CD8-positive, alpha-beta memory T cell (primary cell): Measurements from ENCODE around the gene ACTA2. TPM values are rescaled to one million over a fixed set of nuclear protein-coding genes. Genes with fewer than 3 reads are reported as not detected.

Source experiments
- CTCF ChIA-PET: fragments of 350-600 bp; sonication (Branson Sonifier 250); formaldehyde crosslinking; loops from one replicate; lab custom pipeline; 2021; ENCODE audit warnings: antibody characterized with exemption; lab: Charles Lee
- POLR2A ChIA-PET: fragments of 350-600 bp; sonication (Branson Sonifier 250); formaldehyde crosslinking; loops from one replicate; lab custom pipeline; 2021; ENCODE audit warnings: antibody characterized with exemption; lab: Charles Lee
- DNase-seq, 5 donors: peaks; one replicate each; pipeline versions ENCODE4 v3.0.0 to v3.0.0-alpha.2; 2020 to 2022; ENCODE audit warnings: mixed read lengths in 1 of 5
- H3K27ac ChIP-seq: one replicate; pipeline ENCODE4 v1.7.0; 2013; ENCODE audit warnings: low read depth, mild to moderate bottlenecking, low read length, moderate library complexity
- H3K27me3 ChIP-seq: 2 replicates; pipeline ENCODE4 v1.7.0; 2013; ENCODE audit warnings: low read length, mild to moderate bottlenecking; ENCODE audit not compliant: insufficient read depth, poor library complexity, severe bottlenecking
- H3K36me3 ChIP-seq: 2 replicates; pipeline ENCODE4 v1.7.0; 2013; ENCODE audit warnings: mild to moderate bottlenecking, low read length, moderate library complexity; ENCODE audit not compliant: insufficient read depth
- H3K4me1 ChIP-seq: 2 replicates; pipeline ENCODE4 v1.7.0; 2013; ENCODE audit warnings: mild to moderate bottlenecking, low read length, moderate library complexity; ENCODE audit not compliant: insufficient read depth
- H3K4me3 ChIP-seq: 2 replicates; pipeline ENCODE4 v1.7.0; 2013; ENCODE audit warnings: mild to moderate bottlenecking, low read length
- H3K9me3 ChIP-seq: 2 replicates; pipeline ENCODE4 v1.7.0; 2013; ENCODE audit warnings: mild to moderate bottlenecking, low read length
- H3K27ac Mint-ChIP-seq, 8 donors: one replicate each; pipeline ENCODE4 v1.8.0; 2020 to 2021; ENCODE audit warnings: mixed read lengths in 8 of 8, mild to moderate bottlenecking in 6 of 8, inconsistent platforms in 3 of 8, moderate library complexity in 3 of 8
- H3K27me3 Mint-ChIP-seq, 2 donors: one replicate each; pipeline ENCODE4 v1.8.0; 2020 to 2021; ENCODE audit warnings: mixed read lengths in 2 of 2, mild to moderate bottlenecking in 1 of 2, moderate library complexity in 1 of 2
- H3K36me3 Mint-ChIP-seq, 3 donors: one replicate each; pipeline ENCODE4 v1.8.0; 2020 to 2021; ENCODE audit warnings: mixed read lengths in 3 of 3, inconsistent platforms in 1 of 3, mild to moderate bottlenecking in 1 of 3
- H3K4me1 Mint-ChIP-seq, 3 donors: one replicate each; pipeline ENCODE4 v1.8.0; 2020 to 2021; ENCODE audit warnings: mixed read lengths in 3 of 3, inconsistent platforms in 1 of 3, mild to moderate bottlenecking in 1 of 3
- H3K4me3 Mint-ChIP-seq, 7 donors: one replicate each; pipeline ENCODE4 v1.8.0; 2020 to 2021; ENCODE audit warnings: mixed read lengths in 7 of 7, mild to moderate bottlenecking in 6 of 7, moderate library complexity in 4 of 7, inconsistent platforms in 2 of 7
- H3K9me3 Mint-ChIP-seq, 5 donors: one replicate each; pipeline ENCODE4 v1.8.0; 2020 to 2022; ENCODE audit warnings: mixed read lengths in 5 of 5, mild to moderate bottlenecking in 3 of 5, moderate library complexity in 2 of 5, inconsistent platforms in 1 of 5
- polyA plus RNA-seq: library from polyadenylated mRNA; unstranded; fragments of 300-500 nt; fragmentation: Illumina TruSeq; gene quantifications from one replicate; pipeline ENCODE4 v1.2.3, GENCODE V29; 2021
- total RNA-seq, 2 experiments: library from RNA; stranded (reverse); gene quantifications; one replicate each; pipeline ENCODE4 v1.2.3, GENCODE V29; 2021

The ACTA2 gene
- total and polyA plus RNA-seq, 3 experiments from 2014 or later: 24.4 to 37.1 (median 35.0) TPM

DNA sequence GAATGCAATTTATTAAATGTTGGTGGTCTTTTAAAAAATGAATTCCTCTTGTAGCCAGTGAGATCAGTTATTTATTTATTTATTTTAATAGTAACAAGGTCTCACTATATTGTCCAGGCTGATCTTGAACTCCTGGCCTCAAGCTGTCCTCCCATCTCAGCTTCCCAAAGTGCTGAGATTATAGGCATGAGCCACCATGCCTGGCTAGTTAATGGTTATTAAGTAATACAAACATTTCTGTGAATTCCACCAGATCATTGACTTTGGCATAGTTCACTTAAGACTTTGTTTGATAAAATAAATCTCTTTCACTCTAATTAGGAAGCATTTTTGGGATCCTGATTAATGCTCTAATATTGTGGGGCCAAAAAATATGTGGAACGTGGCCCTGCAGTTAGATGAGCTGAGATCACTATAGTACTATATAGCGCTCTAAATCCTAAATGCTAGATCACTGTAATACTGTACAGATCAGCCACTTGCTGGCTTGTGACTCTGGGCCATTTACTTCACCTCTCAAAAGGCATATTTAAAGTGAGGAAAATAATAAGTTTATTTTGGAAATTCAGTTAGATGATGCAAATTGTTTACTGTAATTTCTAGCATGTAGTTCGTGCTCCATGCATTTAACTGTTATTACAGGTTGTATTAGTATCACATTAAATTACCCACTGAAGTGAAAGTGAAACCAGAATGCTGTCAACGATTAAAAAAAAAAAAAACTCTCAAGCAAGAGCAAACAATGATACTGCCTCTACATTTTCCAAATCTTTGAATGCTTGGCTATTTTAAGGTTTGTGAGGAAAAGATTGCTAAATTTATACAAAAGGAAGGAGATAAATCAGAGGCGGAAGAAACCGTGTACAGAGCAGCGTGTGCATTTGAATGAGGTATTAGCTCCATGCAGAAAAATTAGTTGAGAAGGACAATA is 22.1 kb upstream of the ACTA2 start:
- no peaks in the 10 kb centered on the region for H3K9me3 ChIP-seq
- peak in 2 of 5 donors; percentile 23 to 27 for DNase-seq
- no peaks in the 10 kb centered on the region for H3K27me3 ChIP-seq
- Mint-ChIP-seq H3K4me3 (peak overlapping the region; percentile 87 to 99 (median 94)), H3K27ac (peak overlapping the region; percentile 87 to 99 (median 98)), H3K36me3 (peaks cover 0 to 2% (median 0%) of the 10 kb centered on the region in 3 donors), H3K27me3 (peaks cover 0 to 2% of the 10 kb centered on the region in 2 donors), H3K4me1 (peaks cover 21 to 29% (median 23%) of the 10 kb centered on the region in 3 donors), H3K9me3 (no peaks in the 10 kb centered on the region)
- H3K4me3 ChIP-seq: peak overlapping the region; percentile 51
- H3K27ac ChIP-seq: peak overlapping the region; percentile 12
- ChIA-PET POLR2A (interaction anchor here (0.6 to 1.0 kb wide), 4 partner anchors 13 to 42 kb away, joined by 3 to 4 read pairs (median 4); partner anchors contain the start of gene FAS), CTCF (interaction anchor here (1.3 to 2.8 kb wide), 2 partner anchors 16 to 26 kb away, joined by 3 to 14 read pairs; partner anchors contain the start of gene FAS)
- H3K4me1 ChIP-seq: peaks cover 17% of the 10 kb centered on the region
- no peaks in the 10 kb centered on the region for H3K36me3 ChIP-seq

DNA sequence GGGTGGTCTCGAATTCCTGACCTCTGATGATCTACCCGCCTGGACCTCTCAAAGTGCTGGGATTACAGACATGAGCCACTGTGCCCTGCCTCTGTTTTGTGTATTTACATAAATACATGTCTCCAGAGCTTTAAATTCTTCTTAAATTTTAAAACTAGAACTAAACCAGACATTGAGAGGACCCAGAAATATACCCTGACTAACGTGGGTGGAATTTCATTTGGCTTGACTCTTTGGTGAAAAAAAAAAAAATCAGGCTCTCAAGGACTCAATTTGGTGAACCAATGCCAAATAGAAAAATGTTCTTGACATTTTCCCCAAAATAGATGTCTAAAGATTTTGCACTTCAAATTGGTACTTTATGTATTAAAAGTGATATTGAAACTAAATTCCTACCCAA is 21.4 kb upstream of the ACTA2 start:
- no peak overlapping the region for H3K27ac Mint-ChIP-seq
- H3K36me3 Mint-ChIP-seq: peaks cover 0 to 2% (median 0%) of the 10 kb centered on the region in 3 donors
- Histone ChIP-seq H3K27me3 (no peaks in the 10 kb centered on the region), H3K36me3 (no peaks in the 10 kb centered on the region), H3K4me3 (no peak overlapping the region), H3K4me1 (peaks cover 17% of the 10 kb centered on the region), H3K9me3 (no peaks in the 10 kb centered on the region), H3K27ac (no peak overlapping the region)
- no peaks in the 10 kb centered on the region for H3K9me3 Mint-ChIP-seq
- H3K27me3 Mint-ChIP-seq: peaks cover 0 to 2% of the 10 kb centered on the region in 2 donors
- H3K4me1 Mint-ChIP-seq: peaks cover 19 to 26% (median 23%) of the 10 kb centered on the region in 3 donors
- ChIA-PET CTCF (interaction anchor here (1.3 kb wide), 2 partner anchors 27 to 39 kb away, joined by 3 read pairs; no protein-coding TSS in a partner anchor), POLR2A (interaction anchor here (0.8 kb wide), 1 partner anchor 16 kb away, joined by 4 read pairs; the partner anchor contains the start of gene FAS)
- peak overlapping the region in 2 of 7 donors; percentile 93 to 99 for H3K4me3 Mint-ChIP-seq
- DNase-seq: no peak

DNA sequence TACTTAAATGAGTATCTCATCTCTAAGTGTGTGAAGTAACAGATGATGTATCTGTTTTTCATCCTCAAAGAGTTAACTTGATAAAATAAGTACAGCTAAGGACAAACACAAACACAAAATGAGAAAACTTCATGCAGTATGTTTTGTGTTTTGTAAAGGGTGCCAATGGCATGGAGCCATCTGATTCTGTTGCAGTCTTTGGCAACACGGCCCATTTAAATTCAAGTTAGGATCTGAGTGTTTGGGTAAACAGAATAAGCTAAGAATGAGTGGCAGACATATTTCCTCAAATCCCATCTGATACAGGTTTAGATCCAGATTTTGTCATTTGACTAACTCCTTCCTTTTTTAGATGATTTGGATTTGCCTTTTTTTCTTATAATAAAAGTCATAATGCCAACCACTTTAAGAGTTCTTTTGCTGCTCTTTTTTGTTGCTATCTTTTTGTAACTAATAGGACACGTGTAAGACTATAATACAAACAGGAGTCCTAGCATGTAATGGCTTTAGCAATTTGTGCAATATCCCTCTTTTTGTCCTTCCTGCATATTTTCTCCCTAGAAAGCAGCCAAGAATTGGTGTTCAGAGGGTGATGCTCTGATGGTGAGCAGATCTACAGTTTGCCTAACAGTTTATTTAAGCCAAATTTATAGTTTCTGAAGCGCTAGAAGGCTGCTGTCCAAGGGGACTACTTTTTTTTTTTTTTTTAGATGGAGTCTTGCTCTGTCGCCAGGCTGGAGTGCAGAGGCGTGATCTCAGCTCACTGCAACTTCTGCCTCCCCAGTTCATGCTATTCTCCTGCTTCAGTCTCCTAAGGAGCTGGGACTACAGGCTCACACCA is 18.9 kb upstream of the ACTA2 start:
- Mint-ChIP-seq H3K4me1 (peaks cover 18 to 22% (median 22%) of the 10 kb centered on the region in 3 donors), H3K9me3 (no peaks in the 10 kb centered on the region), H3K4me3 (no peak overlapping the region), H3K27ac (no peak overlapping the region), H3K27me3 (peaks cover 0 to 2% of the 10 kb centered on the region in 2 donors), H3K36me3 (peaks cover 0 to 2% (median 0%) of the 10 kb centered on the region in 3 donors)
- Histone ChIP-seq H3K27me3 (no peaks in the 10 kb centered on the region), H3K4me3 (no peak overlapping the region), H3K27ac (no peak overlapping the region), H3K4me1 (peaks cover 17% of the 10 kb centered on the region), H3K36me3 (no peaks in the 10 kb centered on the region), H3K9me3 (no peaks in the 10 kb centered on the region)
- no peak for DNase-seq
- ChIA-PET POLR2A (no interaction called here), CTCF (interaction anchor here (0.8 kb wide), 1 partner anchor 16 kb away, joined by 3 read pairs; no protein-coding TSS in a partner anchor)

DNA sequence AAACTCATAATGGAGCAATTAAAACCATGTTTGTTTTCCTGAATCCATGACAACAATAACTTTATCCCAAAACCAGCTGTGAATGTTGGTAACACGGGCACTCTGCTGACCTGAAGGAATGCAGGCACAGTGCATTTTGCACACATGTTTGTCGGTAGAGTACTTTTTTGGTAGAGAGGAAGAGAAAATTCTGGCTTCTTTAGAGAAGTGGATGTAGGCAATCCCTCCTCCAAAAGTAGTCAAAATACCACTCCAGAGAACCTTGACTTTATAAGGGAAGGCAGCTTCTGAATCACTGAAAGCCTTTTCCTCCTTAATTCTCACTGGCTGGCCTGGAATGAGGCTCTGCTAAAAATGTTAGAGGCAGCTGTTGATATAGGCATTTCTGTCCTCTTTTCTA is 15.8 kb upstream of the ACTA2 start:
- CTCF ChIA-PET: no interaction called here
- Histone ChIP-seq H3K27ac (no peak overlapping the region), H3K36me3 (no peaks in the 10 kb centered on the region), H3K4me3 (no peak overlapping the region), H3K27me3 (no peaks in the 10 kb centered on the region), H3K4me1 (no peaks in the 10 kb centered on the region), H3K9me3 (no peaks in the 10 kb centered on the region)
- POLR2A ChIA-PET: no interaction called here
- DNase-seq: no peak
- Mint-ChIP-seq H3K4me3 (no peak overlapping the region), H3K4me1 (peaks cover 0 to 3% (median 0%) of the 10 kb centered on the region in 3 donors), H3K27ac (no peak overlapping the region), H3K36me3 (no peaks in the 10 kb centered on the region), H3K27me3 (peaks cover 0 to 2% of the 10 kb centered on the region in 2 donors), H3K9me3 (no peaks in the 10 kb centered on the region)

DNA sequence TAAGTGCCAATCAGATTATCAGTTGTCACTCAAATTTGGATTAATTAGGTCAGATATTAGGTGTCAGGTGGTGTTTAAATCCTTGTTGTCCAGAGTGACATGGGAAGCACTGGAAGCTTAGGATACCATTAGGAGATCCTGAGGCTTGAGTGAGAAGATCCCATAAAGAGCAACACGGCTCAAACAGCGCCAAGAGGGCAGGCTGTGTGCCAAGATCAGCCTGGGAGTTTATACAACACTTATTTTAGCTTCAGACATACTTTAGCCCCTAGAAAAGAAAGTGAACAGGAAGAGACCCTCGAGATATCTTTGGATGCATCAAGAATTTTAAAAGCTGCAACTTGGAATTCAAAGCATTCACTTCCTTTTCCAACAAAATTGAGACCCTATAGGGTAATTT is 14.2 kb upstream of the ACTA2 start:
- Mint-ChIP-seq H3K4me3 (no peak overlapping the region), H3K27ac (peak overlapping the region in 1 of 8 donors; percentile 18), H3K27me3 (no peaks in the 10 kb centered on the region), H3K36me3 (no peaks in the 10 kb centered on the region), H3K4me1 (peaks cover 11 to 13% (median 12%) of the 10 kb centered on the region in 3 donors), H3K9me3 (no peaks in the 10 kb centered on the region)
- H3K27me3 ChIP-seq: no peaks in the 10 kb centered on the region
- no peak for DNase-seq
- no peak overlapping the region for H3K4me3 ChIP-seq
- no peak overlapping the region for H3K27ac ChIP-seq
- H3K4me1 ChIP-seq: peaks cover 12% of the 10 kb centered on the region
- no peaks in the 10 kb centered on the region for H3K9me3 ChIP-seq
- no peaks in the 10 kb centered on the region for H3K36me3 ChIP-seq
- ChIA-PET POLR2A (no interaction called here), CTCF (no interaction called here)

DNA sequence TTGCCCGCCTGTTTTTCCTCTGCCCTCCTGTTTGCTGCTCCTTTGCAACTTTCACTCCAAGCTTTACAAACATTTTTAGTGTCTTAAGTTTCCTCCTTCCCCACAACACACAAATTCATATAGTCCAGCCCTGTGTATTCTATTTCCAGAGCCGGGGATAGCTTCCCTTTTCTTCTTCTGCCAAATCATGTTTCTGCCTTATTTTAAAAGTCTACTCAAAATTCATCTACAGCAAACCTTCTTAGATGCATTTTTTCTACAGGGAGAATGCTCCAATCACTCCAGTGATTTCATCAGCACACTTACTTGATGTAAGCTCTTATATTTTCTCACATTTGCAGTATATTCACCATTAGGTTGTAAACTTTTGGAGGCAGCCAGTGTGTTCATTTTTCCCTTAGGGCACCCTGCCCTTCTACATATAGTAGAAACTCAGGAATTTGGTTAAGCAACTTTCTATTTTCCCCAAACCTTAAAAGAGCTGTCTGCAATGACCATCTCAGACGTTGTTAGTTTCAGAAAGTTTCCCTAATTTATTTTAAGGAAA is 12.4 kb upstream of the ACTA2 start:
- Histone ChIP-seq H3K4me1 (peaks cover 17% of the 10 kb centered on the region), H3K36me3 (no peaks in the 10 kb centered on the region), H3K27me3 (no peaks in the 10 kb centered on the region), H3K27ac (no peak overlapping the region), H3K4me3 (no peak overlapping the region), H3K9me3 (no peaks in the 10 kb centered on the region)
- DNase-seq: no peak
- H3K27ac Mint-ChIP-seq: no peak overlapping the region
- H3K27me3 Mint-ChIP-seq: no peaks in the 10 kb centered on the region
- H3K4me3 Mint-ChIP-seq: no peak overlapping the region
- no peaks in the 10 kb centered on the region for H3K36me3 Mint-ChIP-seq
- ChIA-PET CTCF (interaction anchor here (1.2 kb wide), 1 partner anchor 18 kb away, joined by 4 read pairs; no protein-coding TSS in a partner anchor), POLR2A (no interaction called here)
- H3K9me3 Mint-ChIP-seq: no peaks in the 10 kb centered on the region
- H3K4me1 Mint-ChIP-seq: peaks cover 21 to 27% (median 27%) of the 10 kb centered on the region in 3 donors

DNA sequence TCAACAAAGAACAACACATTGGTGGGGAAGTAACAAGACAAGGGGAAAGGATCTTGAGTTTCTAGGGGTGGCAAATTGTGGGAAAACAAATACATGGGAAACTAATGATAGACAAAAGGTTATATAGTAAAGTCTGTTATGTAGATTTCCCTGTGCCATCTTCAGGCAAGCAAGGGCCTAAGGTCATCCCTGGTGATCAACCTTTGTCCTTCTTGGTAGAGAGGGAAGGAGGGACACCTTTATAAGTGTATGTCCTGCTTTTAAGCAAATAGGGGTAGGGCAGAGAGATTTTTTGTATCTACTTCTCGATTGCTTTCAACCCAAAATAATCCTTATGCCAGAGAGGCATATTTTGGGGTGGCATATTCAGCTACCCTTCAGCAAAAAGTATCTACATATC is 11.8 kb upstream of the ACTA2 start:
- H3K36me3 Mint-ChIP-seq: no peaks in the 10 kb centered on the region
- H3K4me3 Mint-ChIP-seq: no peak overlapping the region
- CTCF ChIA-PET: interaction anchor here (1.2 kb wide), 1 partner anchor 18 kb away, joined by 4 read pairs; no protein-coding TSS in a partner anchor
- Histone ChIP-seq H3K27ac (no peak overlapping the region), H3K4me3 (no peak overlapping the region), H3K9me3 (no peaks in the 10 kb centered on the region), H3K36me3 (no peaks in the 10 kb centered on the region), H3K4me1 (peaks cover 17% of the 10 kb centered on the region), H3K27me3 (no peaks in the 10 kb centered on the region)
- H3K4me1 Mint-ChIP-seq: peaks cover 21 to 27% (median 27%) of the 10 kb centered on the region in 3 donors
- H3K27ac Mint-ChIP-seq: no peak overlapping the region
- H3K27me3 Mint-ChIP-seq: no peaks in the 10 kb centered on the region
- POLR2A ChIA-PET: no interaction called here
- DNase-seq: no peak
- H3K9me3 Mint-ChIP-seq: no peaks in the 10 kb centered on the region
